Daoy (cell line): ENCODE measurements around the gene CIP2A. TPM values are rescaled to one million over a fixed set of nuclear protein-coding genes. Genes with fewer than 3 reads are reported as not detected.
"Not testable (repeated sequence)": the region's sequence is repeated elsewhere in the genome, so short reads cannot be mapped to it uniquely, and the experiment has no call there.

ENCODE experiments used
- DNase-seq: peaks from one replicate; pipeline ENCODE4 v3.0.0-alpha.2; 2015; ENCODE audit warnings: low read depth
- total RNA-seq: library from RNA; depleted of rRNA; stranded (reverse); fragments of >200 nt; shearing (Covaris generic); gene quantifications from 2 replicates; pipeline ENCODE4 v1.2.3, GENCODE V29; 2014; rRNA removed

Gene CIP2A
- total RNA-seq: 59.8 and 69.6 TPM in 2 replicates

DNA sequence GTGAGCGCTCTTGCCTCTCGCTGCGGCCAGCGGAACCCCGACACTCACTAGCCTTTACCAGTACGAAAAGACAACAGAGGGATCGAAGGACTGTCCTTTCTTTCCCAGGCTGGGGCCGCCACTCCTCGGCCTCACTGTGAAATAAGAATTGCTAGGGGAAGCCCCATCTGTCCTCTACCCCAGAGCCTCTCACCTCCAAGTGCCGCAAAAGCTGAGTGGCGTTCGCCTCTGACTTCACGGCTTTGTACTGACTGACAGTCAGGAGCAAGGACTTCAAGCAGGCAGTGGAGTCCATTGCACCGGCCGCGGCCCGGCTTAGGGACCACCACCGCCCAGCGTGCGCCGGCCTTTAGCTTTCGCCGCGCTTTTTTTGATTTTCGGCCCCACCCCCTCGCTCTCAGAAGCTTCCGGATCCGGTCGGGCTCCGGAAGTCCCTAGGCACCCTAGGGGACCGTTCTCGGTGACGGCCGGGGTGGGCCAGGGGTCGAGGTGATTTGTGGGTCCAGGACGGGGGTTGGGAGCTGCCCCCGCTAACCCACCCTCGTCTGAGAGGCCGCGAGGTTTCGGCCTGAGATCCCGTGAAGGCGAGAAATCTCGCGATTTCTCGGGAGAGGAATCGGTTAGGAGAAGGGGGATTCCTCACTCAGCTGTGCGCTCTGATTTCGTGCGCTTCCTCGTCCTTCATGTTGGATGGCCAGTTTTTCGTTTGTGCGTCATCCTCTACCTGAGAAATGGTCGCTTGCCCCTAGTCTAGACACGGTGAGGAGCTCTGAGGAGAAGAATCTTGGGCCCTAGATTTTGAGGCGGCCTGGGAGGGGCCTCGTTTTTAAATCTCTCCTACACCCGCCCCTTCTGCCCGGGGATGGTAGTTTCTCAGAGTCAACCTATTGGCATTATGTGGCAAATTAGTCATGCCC lies at the start of gene CIP2A, which contains the start of gene DZIP3:
Gene CIP2A, minus strand, starts transcription at position 358 of the 917 bp plus-strand sequence. Its CDS starts 63 bp downstream, at position 295.
Gene DZIP3, plus strand, starts transcription at position 642 of the 917 bp plus-strand sequence. CDS start 15,685 bp downstream, outside the sequence.
- DNase-seq: peak; percentile 96

DNA sequence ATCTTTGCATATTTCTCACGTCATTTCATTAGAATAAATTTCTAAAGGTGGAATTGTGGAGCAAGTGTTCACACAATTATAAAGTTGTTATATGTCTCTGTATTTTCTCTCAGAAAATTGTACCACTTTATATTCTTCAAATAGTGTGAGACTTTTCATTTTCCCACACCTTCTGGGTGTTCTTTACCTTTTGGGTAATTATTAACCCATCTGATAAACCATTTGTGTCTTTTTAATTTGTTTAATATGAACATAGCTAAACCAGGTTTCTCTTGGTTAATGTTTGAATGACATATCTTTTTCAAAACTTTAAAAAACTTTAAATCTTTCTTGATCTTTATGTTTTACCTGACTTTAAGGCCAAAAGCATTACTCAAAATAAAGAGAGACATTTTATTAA lies 40.7 kb upstream of the CIP2A start:
- no peak for DNase-seq

DNA sequence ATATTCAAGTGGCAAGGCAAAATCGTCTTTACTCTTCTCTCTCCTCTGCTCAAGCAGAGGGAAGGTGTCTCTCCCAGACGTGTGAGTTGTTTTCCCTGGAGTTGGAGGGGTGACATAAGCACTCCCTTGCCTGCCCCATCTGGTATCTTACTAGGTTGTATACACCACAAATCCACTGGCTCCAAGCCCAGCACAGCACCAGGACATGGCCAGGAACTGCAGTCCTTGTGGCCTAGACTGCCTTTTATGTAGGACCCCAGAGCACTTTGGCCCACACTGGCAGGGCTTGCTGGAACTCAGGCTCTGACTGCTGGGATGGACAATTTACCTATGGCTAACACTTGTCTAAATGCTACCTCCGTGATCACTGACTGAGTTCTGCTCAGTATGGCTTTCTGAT lies 34.3 kb upstream of the CIP2A start:
- DNase-seq: peak; percentile 5

DNA sequence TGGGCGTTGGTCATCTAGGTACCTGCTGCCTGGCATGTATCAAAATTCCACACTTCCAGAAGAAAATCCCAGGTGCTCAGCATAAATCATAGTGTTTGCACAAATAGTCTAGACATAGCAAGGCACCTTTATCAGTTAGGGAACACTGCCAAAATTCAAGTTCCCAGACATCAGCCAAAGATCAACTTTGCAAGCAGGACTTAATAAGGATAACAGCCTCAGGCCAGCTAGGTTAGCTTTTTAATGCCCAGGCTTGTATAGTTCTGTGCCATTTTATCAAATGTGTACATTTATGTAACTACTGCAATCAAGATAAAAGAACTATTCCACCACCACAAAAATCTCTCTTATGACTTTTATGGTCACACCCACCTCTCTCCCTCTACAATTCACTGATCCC lies 31.0 kb upstream of the CIP2A start:
- DNase-seq: no peak

DNA sequence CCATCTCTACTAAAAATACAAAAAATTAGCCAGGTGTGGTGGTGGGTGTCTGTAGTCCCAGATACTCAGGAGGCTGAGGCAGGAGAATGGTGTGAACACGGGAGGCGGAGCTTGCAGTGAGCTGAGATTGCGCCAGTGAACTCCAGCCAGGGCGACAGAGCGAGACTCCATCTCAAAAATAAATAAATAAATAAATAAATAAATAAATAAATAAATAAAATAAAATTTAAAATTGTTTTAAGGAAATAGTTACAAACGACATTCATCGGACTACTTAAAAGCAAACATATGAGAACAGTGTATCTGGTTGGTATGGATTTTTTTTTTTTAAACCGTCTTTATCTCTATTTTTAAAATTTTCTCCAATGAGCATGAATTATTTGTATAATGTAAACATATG lies 26.9 kb upstream of the CIP2A start:
- DNase-seq: not testable (repeated sequence)

DNA sequence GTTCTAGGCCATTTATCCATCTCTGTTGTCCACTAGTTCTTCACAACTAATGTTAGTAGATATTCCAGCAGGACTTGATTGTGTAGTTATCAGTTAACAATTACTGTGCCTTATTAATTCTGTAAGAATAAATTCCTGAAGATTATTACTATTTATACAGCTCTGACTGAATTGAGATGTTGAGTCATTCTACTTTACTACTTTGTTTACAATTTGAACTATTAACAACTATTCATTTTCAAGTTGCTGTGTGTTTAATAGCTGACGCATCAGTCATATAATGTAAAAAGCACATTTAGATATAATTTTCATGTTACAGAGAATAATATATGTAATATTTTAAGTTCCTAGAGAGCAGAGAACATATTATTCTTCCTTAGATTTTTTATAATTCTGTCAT lies 21.4 kb upstream of the CIP2A start:
- no peak for DNase-seq

DNA sequence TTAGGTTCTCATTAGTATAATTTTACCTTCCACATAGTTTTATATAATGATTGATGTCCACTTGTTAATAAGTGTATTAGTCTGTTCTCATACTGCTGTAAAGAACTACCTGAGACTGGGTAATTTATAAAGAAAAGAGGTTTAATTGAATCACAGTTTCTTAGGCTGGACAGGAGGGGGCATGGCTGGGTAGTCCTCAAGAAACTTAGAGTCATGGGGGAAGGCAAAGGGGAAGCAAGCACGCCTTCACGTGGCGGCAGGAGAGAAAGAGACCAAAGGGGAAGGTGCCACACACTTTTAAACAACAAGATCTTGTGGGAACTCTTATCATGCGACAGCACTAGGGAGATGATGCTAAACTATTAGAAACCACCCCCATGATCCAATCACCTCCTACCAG lies 19.5 kb upstream of the CIP2A start:
- no peak for DNase-seq

DNA sequence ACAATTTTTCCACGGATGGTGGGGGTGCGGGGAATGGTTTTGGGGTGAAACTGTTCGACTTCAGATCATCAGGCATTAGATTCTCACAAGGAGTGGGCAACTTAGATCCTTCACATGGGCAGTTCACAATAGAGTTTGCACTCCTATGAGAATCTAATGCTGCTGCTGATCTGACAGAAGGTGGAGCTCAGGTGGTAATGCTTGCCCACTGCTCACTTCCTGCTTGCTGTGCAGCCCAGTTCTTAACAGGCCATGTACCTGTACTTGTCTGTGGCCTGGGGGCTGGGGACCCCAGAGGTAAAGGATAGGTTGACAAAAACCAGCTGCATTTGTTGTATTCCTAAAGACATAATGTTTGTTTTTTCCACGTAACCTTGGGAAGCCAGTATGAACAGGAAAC lies 16.3 kb upstream of the CIP2A start:
- no peak for DNase-seq

DNA sequence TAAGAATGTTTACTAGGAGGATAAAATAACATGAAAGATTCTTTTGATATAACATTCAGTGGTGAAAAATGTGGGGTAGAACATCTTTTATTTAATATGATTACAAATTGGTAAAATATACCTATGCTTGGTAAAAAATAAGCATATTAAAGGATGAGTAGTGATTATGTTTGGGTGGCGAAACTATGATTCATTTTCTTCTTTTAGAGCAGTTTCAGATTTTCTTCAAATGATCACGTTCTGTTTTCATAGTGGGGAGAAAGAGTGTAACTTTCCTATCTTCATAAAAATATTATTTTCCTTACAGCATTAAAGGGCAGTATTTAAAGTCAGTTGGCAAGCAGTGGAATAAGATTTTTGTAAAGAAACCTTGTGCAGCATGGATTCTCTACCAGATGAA lies 15.8 kb upstream of the CIP2A start:
- DNase-seq: no peak

DNA sequence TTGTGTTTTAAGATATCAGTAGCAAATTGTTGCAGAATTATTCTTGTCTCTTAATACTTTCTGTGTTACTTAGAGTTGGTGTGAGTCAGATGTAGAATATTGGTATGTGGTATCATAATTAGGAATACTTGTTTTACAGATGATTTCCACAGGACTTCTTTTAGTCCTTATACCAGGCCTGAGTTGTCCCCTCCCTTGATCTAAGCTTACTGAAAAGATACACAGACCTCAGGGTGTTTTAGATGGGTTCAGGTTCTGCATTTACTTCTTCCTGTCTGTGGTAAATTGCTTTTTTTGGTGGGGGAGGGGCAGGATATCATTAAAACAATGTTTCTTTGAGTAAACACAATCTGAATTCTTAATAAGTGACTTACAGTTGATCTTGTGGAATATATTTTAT lies 14.5 kb upstream of the CIP2A start:
- no peak for DNase-seq

DNA sequence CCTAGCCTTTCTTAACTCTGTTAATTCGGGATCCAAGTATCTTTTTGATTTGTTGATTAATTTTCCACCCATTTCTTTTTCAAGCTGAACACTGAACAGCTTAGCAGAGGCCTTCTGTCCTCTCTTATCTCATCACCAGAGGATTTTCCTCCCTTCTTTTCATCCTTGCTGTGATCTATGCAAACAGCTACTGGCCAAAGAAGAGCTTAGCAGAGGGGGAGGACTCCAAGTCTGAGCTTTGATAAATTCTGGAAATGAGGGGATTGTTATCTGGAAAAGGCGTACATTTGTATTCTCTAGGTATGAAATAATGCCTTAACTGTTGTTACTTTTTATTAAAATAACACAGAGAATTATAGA lies 13.7 kb upstream of the CIP2A start:
- DNase-seq: no peak

DNA sequence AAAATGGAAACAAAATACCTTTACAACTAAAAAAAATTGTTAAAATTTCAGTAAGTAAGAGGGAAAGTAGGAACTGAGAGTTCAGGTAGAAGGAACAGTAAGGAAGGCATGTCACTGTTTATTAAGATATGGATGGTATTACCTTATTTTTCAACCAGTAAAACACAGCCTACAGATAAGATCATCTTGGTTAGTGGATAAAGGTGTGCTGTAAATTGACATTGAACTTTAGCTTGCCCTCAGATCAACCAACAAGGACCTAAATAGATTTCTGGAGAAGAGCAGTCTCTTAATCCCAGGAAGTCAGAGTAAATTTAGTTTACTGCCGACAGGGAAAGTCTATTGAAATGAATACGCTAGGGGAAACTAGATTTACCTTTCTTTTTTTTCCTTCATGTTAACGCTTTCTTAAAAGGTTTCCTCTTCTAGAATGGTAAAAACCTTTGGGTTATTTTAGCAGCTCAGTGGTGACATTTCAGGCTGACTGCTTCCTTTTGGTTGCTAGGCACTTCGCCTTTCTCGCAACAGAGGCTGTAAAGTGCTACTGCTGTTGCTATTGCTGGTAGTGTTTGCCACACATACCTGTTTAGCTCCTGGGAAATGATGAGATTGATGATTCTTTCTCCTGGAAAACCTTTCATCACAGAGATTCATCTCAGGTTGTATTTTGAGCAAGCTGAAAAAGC lies 13.2 kb upstream of the CIP2A start:
- DNase-seq: no peak

DNA sequence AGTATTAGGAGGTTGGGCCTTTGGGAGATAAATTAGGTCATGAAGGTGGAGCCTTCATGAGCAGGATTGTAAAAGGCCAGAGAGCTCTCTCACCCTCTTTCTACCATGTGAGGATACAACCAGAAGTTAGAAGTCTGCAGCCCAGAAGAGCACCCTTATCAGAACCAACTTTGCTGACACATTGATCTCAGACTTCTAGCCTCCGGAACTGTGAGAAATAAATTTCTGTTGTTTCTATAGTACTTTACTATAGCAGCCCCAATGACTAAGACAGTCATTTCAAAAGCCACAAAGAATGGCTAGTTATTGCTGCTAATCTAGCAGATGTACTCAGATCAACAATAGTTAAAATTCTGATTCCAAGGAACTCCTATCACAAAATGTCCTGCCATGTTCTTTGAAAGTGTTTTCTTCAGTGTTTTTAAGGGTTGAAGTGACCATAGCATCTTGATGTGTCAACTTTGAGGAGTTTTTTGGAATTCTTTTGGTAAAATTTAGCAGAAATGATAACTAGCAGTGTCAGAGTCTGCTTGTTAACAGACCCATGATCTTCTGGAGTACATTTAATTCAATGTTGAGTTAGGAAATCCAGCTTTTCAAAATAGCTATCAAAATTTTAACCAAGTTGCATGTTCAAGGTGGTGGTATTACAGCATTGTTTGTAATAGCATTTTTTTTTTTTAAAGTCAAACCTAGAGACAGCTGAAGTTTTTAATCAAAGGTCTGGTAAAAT lies 10.6 kb upstream of the CIP2A start:
- no peak for DNase-seq

DNA sequence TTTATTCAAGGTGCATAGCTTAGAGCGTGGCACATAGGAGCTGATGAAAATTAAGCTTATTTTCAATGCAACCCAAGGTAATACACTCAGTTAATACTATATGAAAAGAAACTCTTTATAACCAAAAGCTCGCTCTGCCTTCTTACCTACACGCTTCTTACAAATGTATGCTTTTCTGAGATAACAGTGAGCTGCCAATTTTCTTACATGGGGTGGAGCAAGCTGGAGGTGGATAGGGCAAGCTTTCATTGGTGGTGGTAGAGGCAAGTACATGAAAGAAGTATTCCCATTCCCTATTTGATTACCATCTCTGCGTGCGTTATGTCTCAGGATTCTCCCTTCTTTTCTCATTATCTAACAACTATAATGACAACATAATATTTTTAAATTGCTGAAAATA lies 9.1 kb upstream of the CIP2A start:
- no peak for DNase-seq

DNA sequence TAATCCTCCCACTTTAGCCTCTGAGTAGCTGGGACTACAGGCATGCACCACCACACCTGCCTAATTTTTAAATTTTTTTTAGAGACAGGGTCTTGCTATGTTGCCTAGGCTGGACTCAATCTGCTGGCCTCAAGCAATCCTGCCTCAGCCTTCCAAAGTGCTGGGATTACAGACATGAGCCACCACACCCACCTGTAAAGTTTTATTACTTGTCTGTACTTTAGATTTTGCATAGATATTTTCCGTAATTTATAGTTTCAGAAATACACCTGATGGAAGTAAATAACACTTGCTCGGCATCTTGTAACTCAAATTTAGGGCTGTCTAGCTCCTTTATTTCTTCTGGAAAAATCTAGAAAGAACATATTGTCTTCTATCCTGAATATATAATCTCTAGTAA lies 6.1 kb upstream of the CIP2A start:
- no peak for DNase-seq

DNA sequence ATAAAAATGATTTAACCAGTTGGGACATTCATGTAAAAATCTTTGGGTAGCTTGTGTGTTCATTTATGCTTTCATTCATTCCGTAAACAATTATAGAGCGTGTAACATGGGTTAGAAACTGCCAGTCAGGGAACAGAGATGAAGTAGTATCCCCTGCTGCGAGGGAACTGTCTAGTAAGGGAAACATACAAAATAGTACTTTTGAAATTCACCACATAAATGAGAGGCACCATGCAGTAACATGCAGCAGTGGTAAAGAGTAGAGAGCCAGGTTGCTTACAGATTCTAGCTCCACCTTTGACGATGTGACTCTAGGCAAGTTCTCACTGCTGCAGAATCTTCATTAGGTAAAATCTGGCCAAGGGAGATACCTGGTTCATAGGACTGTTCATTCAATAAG lies 1.2 kb upstream of the CIP2A start:
- peak; percentile 10 for DNase-seq

DNA sequence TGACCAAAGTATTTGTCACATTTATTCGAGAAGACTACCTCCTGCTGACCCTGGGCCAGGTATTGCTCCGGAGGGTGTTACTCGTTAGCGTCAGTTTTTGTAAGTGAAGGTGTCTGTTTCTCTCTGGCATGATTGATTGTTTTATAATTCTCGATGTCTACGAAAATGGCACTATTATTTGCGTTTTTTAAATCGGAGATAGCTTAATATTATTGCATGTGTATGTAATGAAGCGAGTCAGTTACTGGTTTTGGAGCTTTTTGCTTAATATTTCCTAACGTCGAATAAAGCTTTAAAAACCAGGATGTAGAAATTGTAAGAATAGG lies 723 bp upstream of the CIP2A start:
- no peak for DNase-seq

DNA sequence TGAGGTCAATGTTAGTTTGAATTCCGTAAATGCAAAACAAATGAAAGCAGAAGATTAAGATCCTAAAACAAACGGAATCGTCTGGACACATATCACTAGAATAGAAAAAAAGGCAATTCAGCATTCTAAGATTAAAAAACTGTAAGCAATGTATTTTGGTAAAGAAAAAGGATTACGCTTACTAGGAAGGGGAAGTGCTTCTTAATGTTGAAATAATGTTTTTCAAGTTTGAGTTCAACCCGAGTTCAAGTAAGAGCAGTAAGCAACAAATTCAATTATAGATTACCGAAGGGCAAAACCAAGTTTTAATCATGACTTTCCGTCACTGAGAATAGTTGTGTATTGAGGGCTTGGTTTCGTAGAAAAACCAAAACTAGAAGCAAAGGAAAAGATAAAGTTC lies 637 bp downstream of the CIP2A start:
- no peak for DNase-seq

DNA sequence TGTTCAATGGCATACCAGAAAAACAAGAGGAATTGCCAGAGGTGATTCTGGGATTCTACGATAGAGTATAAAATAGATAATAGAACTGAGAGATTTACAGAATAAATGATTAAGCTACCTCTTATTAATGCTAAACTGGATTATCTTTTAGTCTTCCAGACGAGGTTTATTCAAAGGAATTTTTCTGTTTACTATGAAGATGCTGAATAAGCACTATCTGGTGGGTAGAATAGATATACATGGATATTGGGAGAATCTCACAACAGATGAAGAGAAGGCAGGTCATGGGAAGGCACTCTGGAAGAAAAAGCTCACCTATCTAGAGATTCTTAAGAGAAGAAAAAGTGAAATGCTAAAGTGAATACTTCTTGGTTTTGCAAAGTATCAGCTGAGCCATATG lies 11.2 kb downstream of the CIP2A start:
- DNase-seq: no peak

DNA sequence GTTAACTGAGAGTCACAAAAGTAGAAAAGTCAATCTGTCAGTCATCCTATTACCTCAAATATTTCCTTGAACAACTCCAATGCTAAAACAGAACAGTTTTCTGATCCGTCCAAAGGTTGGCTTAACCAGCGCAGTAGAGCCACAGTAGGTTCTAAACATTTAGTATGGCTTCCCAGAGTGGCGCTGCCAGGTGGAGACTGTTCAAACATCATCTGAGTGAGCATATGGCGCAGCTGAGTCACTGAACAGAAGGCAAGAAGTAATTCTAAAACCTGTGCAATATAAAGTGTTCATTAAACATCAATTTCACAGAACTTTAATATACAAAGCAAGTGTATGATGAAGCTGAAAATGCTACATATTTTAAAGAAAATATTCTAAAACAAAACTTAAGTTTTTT lies 19.9 kb downstream of the CIP2A start:
- DNase-seq: no peak

DNA sequence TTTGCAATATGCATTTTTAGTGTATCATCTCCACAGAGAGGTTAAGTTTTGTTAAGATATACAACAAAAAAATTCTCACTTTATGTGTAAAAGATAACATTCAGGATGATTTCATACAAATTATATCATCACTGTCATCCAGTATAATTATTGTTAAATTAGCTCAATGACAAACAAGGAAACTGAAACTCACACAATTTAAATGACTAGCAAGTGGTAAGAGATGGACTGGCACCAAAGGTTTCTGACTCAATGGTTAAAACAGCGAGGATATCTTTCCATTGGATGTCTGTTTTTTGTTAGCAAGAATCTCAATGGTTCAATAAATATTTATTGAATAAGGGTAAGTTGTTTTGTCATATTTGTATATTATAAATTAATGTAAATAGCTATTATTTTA lies 22.6 kb downstream of the CIP2A start:
- no peak for DNase-seq

DNA sequence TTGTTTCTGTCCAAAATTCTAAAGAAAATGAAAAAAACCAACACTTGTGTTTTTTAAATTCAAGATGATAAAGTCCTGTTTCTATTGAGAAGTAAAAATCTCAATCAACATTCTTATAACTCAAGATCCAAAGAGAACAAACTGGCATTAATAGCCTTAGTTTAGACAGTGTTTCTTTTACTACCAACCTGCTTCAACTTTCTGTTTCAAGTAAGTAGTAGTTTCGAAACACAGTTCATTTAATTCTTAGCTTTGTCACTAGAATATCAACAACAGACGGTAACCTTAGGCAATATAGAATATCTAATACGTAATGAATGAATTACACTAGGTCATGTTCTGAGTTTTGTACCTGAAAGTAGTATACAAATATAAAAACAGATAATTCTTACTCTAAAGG lies 23.7 kb downstream of the CIP2A start:
- DNase-seq: no peak

DNA sequence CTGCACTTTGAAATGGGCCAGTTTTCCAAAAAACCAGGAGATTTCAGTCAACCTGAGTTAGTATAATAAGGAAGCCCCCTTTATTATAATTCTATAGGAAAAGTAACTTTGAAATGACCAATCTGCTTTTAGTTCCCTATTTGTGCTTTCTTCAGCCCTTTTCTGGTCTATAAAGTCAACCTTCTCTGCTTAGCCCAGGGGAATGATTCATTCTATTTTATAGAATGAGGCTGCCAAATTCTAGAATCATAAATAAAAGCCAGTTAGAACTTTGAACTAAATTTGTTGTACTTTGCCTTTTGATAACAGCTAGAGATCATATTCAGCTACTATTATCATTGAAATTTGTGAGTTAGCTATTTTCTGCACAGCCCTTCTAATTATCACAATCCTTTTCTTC lies 24.7 kb downstream of the CIP2A start:
- no peak for DNase-seq
